Activated CD4-positive, alpha-beta T cell treated with anti-CD3 and anti-CD28 coated beads for 24 hours (primary cell): ENCODE data around the gene LUZP4.
"Not testable (repeated sequence)": the region's sequence is repeated elsewhere in the genome, so short reads cannot be mapped to it uniquely, and the experiment has no call there.

Source experiments
- DNase-seq, 2 donors: peaks; one replicate each; pipeline ENCODE4 v3.0.0-alpha.2; 2020; ENCODE audit warnings: low read depth in 2 of 2

The LUZP4 gene

GRCh38 chrX:115289465-115289864, at the start of gene LUZP4:
Gene LUZP4, plus strand, starts transcription at chrX:115289715. Its CDS starts 45 bp downstream, at chrX:115289760.
- DNase-seq: no peak

GRCh38 chrX:115251458-115252233, 37.9 kb upstream of the LUZP4 start:
- no peak for DNase-seq

- DNase-seq: no peak
These were observed 34.5 kb upstream of the LUZP4 start for GRCh38 chrX:115255003-115255402.

GRCh38 chrX:115257711-115258110, 31.8 kb upstream of the LUZP4 start:
- DNase-seq: no peak

- no peak for DNase-seq
These were observed 30.2 kb upstream of the LUZP4 start for GRCh38 chrX:115259238-115259875.

GRCh38 chrX:115260330-115260729, 29.2 kb upstream of the LUZP4 start:
- no peak for DNase-seq

DNA sequence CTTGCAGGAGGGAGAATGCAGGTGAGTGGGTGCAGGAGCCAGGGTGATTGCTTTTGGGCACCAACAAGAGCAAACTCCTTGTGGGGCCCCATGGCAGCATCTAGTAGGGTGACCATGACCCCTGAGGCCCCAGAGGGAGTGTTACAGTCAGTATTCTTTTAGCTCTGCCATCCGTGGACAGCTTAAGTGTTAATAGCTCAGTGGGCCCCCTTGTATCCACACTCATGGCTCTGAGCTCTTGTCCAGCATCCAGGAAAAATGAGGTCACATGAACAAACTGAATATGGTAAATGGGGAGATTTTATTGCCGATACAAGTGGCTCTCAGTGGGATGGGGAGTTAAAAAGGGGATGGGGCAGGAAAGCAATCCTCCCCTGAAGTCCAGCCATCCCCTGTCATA, 28.4 kb upstream of the LUZP4 start:
- DNase-seq: no peak

DNA sequence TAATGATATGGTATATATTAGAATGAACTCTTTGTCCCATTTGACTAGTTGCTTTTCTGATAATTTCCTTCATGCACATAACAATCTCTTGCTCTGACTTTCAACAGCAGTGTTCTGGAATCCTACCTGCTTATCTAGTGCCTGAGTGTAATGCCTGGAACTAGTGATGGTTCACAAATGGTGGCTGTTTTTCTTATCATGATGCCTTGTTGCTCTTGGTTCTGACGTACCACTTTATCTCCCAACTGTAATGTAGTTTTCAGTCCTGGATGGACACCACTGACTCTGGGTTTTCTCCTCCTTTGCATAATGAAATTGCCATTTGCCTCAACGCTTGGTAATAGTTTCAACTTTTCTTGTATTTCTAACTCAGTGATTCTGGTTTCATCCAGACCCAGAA, 25.5 kb upstream of the LUZP4 start:
- DNase-seq: no peak

- DNase-seq: no peak
These were observed 23.2 kb upstream of the LUZP4 start for GRCh38 chrX:115266300-115266699.

DNA sequence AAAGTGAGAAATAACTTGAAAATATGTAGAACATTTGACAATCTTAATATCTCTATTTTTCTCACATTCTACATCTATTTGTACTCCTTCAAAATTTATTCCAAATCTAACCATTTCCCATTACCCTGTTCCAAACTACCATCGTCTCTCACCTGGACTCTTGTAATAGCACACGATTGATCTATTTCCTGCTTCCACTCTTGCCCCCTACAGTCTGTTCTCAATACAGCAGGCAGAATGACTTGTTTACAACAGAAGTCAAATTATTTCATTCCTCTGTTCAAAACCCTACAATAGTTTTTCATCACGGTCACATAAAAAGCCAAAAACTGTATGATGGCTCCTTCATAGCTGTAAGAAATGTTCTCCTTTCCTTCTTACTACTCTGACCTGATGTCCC, 21.1 kb upstream of the LUZP4 start:
- DNase-seq: no peak

GRCh38 chrX:115269051-115269683, 20.3 kb upstream of the LUZP4 start:
- no peak for DNase-seq

DNA sequence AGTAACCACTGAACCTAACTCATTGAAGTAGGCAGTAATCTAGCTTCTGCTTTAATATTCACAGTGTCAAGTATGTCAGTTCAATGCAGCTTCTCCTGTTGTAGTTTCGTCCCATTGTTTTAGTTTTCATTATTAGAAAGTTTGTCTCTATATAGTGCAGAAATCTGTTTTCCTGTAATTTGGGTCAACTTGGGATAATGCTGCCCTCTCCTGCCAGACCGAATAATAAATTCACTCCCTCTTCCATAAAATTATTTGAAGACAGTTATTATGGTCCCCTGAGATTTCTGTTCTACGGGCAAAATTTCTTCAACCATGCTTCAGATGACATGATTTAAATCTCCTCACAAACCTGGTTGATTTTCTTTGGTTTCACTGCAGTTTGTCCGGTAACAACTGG, 4.6 kb upstream of the LUZP4 start:
- DNase-seq: no peak

- DNase-seq: no peak
These were observed 7.7 kb downstream of the LUZP4 start for GRCh38 chrX:115297189-115297588.

DNA sequence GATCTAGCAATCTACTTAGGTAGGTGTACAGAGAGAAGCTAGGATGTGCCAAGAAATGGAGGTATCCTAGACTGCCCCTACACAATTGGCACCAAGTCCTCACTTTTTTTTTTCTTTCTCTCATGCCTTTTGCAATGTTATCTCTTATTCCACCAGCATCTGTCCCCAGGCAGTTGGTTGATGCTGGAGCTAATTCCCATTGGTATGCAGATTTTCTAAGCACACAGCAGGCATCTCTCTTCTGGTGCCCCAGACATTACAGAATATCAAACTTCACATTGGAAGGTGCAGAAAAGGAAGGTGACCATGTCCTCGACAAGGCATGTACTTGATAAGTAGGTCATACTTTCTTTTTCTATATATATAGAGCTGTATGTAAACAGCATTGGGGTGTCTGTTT, 21.6 kb downstream of the LUZP4 start:
- DNase-seq: no peak

GRCh38 chrX:115311601-115312001, 22.1 kb downstream of the LUZP4 start:
- no peak for DNase-seq

DNA sequence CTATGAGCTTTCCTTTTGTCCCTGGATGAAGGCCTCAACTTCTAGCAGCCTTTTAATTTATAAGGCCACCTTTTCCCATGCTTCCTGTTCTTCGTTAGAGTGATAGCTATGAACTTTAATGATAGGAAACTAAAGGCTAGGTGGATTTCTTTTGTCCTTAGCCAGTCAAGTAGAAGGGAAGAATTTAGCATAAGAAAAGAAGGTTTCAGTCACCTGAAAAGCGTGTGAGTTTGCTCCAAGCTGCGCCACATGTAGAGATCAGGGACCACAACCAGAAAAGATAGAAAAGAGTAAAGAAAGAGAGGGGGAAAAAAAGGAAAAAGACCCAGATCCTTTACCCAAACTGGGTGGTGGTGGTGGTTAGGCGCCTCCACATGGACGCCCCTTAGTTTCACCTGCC, 28.6 kb downstream of the LUZP4 start:
- DNase-seq: no peak

DNA sequence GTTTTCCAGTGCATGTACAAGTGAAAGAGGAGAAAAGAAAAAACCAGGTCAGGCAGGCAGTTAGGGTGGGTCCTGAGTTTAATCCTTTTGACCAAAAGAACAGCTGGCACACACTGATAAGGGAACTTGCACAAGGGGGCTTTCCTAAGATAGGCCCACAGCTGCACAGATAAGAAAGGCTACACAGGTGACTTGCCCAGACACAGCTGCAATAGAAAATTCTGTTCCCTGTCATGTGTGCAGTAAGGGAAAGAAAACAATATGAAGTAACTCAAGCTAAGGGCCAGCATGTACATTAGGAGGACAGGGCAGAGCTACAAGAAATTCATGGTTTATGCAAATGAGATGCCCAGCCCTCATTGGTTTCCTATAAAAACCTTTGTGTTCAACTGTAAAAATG, 32.9 kb downstream of the LUZP4 start:
- no peak for DNase-seq

- no peak for DNase-seq
These were observed 34.7 kb downstream of the LUZP4 start for GRCh38 chrX:115324194-115324593.

DNA sequence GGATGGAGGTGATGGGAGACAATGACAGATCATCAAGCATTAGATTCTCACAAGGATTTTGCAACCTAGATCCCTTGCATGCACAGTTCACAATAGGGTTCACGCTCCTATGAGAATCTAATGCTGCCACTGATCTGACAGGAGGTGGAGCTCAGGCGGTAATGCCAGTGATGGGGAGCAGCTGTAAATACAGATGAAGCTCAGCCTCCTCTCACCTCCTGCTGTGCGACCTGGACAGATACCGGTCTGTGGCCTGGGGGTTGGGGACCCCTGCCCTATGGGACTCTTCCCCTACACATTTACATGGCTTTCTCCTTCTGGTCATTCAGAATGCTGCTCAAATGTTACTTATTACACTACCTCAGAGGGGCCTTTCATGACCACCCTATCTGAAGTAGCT, 39.8 kb downstream of the LUZP4 start:
- DNase-seq: not testable (repeated sequence)

GRCh38 chrX:115330498-115331168, 41.1 kb downstream of the LUZP4 start:
- peak in 1 of 2 donors; percentile 7 for DNase-seq

- no peak for DNase-seq
These were observed 43.3 kb downstream of the LUZP4 start for GRCh38 chrX:115332832-115333231.

GRCh38 chrX:115333446-115333845, 43.9 kb downstream of the LUZP4 start:
- no peak for DNase-seq
